GM18498 (cell line): ENCODE results near the gene BRSK2.
"Not testable (repeated sequence)": the region's sequence is repeated elsewhere in the genome, so short reads cannot be mapped to it uniquely, and the experiment has no call there.

ENCODE experiments used
- ATAC-seq: cut with Tn5 transposase; IDR thresholded peaks from one replicate; pipeline ENCODE4 v1.9.1; 2021; ENCODE audit warnings: mild to moderate bottlenecking, moderate library complexity; ENCODE audit not compliant: unreplicated experiment

BRSK2 gene

DNA sequence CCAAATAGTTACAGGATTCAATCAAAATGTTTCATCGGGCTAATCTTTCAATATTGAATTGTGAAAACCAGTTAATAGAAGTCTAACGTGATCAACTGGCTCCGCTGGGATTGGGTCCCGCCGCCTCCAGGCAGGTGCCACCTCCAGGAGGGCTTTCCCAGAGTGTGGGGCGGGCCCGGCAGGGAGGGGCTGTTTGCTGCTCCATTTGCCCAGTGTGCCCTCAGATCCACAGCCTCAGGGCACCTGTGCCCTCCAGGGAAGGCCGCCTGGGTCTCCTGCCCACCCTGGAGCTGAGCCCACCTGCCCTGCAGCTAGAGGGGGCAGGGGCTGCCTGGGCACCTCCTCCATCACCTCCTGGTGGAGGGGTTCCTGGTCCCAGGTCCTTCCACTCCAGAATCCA lies 17.9 kb downstream of the BRSK2 start:
- ATAC-seq = no peak

DNA sequence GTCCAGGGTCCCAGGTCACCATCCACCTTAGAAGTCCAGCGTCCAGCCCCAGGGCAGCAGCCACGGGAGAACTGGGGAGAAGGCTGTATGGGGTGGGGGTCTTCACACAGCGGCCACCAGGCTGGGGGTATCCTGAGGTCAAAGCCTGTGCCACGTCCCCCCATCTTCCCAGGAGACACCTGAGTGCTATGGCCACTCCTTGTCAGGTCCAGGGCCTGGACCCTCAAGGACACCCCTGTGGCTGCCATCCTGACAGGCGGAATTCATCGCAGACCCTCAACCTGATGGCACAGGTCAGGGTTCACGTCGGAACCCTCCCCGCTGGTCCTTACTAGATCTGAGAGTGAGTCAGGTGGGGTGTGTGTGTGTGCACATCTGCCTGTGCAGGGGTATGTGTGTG lies 18.6 kb downstream of the BRSK2 start:
- no peak for ATAC-seq

DNA sequence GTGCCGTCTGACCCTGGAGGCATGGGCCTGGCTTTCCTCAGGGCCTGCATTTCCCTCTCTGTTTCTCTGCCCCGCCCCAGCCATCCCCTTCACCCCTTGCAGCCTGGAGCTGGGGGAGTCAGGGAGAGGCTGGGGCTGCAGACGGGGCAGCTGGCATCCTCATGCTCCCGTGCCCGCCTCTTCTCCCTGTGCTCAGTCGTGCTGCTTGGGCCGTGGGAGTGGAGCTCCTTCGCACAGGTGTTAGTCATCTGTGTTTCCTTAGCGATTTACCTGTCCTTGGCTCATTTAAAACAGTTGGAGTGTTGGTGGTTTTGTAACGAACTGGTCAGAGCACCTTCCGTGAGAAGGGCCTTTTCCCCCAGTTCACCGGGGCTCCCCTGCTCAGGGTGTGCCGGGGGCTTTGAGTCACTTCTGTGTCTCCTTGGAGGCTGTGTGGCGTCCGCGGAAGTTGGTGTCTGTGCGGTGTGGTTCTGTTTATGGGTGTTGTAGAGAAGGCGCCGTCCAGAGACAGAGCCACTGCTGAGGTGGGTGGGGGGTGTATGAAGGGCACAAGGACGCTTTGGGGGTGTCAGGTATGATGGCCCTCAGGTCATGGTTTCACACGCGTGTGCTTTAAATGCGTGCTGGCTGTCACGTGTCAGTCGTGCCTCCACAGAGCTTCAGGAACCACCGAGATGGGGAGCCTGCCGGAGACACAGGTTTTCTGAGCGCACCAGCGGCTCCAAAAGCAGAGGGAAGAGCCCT lies 19.5 kb downstream of the BRSK2 start:
- no peak for ATAC-seq

DNA sequence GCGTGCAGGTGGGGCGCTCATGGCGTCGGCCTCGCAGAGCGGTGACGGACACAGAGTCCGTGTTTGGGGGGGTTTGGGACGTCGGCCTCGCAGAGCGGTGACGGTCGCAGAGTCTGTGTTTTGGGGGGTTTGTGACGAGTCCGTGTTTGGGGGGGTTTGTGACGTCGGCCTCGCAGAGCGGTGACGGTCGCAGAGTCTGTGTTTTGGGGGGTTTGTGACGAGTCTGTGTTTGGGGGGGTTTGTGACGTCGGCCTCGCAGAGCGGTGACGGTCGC lies 20.1 kb downstream of the BRSK2 start:
- not testable (repeated sequence) for ATAC-seq

DNA sequence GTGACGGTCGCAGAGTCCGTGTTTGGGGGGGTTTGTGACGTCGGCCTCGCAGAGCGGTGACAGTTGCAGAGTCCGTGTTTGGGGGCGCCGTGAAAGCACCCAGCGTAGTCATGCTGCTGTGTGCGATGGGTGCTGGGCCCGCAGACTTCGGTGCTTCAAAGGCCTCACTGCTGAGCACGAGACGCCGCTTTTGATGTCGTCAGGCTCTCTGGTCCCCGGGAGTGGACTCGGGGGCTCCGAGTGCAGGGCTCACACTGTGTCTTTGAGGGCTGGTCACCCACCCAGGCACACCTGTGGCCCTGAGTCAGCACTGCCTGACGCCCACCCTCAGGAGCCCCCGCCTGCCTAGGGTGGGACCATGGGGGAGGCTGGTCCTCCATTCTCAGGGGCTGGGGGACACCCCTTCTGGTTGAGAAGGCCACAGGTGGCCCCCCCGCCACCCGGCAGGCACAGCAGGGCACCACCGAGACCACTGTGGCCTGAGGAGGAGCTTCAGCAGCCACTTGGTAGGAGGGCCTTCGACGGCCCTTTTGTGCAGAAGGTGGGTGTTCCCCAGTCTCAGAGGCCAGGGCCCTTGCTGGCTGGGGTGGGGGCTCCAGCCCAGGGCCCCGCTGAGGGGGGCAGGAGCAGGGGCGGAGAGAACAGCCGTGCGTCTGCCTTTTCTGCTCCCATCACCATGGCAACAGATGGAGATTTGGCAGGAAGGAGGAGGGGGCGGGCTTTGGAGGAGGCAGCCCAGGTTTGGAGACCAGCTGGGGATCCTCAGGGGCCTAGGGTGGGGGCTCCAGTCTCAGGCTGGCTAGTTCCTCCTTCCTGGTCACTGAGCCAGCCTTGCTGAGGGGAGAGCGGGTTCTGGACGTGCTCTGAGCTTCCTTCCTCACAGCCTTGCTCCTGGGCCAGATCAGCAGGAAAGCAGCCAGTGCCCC lies 20.9 kb downstream of the BRSK2 start:
- no peak for ATAC-seq

DNA sequence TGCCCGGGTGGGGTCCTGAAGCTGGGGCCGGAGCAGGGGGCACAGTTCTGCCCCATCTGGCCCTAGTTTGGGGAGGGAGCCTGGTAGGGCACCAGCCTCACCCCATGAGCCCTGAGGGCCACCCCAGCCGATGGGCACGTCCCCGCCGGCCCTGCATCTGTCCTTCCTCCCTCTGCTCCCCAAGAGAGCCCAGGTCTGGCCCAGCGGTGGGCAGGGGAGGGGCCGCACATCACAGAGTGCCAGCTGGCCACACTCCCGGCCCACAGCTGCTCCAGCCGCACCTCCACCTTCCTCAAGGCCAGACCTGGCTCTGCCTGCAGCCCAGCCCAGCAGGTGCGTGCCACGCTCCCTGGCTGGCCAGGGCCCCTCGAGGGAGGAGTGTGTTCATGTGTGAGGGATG lies 21.6 kb downstream of the BRSK2 start:
- no peak for ATAC-seq

DNA sequence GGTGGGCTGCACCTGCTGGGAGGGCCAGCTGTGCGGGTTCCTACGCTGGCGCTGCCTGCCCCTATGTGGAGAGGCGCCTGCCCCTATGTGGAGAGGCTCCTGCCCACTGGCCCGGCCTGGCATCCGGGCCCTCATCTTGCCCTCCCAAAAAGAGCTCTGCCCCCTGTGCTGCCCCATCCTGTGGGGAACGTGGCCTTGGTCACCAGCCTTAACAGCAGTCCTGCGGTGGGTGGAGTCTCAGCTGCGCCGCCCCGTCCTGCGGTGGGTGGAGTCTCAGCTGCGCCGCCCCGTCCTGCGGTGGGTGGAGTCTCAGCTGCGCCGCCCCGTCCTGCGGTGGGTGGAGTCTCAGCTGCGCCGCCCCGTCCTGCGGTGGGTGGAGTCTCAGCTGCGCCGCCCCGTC lies 22.0 kb downstream of the BRSK2 start:
- not testable (repeated sequence) for ATAC-seq

DNA sequence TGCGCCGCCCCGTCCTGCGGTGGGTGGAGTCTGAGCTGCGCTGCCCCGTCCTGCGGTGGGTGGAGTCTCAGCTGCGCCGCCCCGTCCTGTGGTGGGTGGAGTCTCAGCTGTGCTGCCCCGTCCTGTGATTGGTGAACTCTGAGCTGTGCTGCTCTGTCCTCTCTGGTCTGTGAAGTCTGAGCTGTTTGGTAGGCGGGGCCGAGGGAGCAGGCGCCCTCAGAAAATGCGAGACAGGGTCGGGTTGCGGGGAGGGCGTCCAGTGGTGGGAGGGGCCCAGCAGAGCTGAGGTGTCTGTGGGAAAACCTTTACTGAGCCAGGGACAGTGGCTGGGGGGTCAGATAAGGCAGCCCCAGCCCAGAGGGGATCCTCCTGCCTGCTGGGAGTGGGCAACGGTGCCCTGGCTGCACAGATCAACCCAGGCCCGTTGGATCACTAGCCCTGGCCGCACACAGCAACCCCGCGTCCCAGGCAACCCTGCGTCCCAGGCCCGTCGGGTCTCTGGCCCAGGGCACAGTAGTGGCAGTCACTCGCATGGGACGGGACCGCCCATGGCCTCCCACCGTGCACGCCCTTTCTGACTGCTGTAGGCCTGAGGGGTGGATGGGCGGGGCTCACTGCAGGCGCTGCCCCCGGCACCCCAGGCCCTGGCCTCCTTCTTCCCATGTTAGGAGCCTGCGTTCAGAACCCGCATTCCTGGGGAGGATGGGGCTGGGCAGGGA lies 22.8 kb downstream of the BRSK2 start:
- ATAC-seq = no peak

DNA sequence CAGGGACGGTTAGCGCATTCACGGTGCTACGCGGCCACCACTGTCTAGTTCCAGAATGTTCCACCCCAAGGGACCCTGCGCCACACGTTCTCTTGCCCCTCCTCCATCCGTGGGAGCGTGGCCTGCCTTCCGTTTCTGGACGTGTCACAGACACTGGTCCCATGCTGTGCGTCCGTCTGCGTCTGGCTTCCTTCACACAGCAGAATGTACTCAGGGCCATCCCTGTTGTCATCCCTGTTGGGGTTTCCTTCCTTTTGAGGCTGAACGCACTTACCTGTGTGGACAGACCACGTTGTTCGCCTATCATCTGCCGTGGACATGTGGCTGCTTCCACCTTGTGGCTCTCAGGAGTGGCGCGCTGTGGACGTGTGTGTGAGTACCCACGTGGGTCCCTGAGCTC lies 24.9 kb downstream of the BRSK2 start:
- ATAC-seq = no peak

DNA sequence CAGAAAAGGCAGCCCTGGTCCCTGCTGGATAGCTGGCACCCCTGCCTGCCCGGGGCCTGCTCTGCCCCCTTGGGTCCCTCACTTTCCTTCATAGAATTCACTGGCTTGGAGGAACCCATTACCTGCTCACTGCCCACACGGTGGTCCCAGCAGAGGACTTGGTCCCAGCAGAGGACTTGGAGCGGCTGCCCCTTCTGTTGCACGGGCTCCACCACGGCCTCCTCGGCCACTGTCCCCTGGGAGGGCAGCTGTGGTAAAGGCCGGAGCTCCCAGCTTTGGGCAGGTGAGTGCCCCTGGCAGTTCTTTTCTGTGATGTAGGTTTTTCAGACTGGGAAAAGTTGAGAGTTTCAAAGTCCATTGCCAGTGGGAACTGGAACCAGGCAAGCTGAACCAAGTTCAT lies 25.9 kb downstream of the BRSK2 start:
- no peak for ATAC-seq

DNA sequence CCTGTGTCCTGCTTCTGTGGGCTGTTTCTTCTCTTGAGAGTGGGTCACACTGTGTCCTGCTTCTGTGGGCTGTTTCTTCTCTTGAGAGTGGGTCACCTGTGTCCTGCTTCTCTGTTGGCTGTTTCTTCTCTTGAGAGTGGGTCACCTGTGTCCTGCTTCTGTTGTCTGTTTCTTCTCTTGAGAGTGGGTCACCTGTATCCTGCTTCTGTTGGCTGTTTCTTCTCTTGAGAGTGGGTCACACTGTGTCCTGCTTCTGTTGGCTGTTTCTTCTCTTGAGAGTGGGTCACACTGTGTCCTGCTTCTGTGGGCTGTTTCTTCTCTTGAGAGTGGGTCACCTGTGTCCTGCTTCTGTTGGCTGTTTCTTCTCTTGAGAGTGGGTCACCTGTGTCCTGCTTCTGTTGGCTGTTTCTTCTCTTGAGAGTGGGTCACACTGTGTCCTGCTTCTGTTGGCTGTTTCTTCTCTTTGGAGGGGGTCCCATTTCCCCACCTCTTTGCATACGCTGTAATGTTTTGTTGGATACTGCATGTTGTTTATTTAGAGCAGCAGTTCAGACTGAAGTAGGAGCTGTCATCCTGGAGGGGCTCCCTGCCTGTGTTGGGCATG lies 28.6 kb downstream of the BRSK2 start:
- not testable (repeated sequence) for ATAC-seq

DNA sequence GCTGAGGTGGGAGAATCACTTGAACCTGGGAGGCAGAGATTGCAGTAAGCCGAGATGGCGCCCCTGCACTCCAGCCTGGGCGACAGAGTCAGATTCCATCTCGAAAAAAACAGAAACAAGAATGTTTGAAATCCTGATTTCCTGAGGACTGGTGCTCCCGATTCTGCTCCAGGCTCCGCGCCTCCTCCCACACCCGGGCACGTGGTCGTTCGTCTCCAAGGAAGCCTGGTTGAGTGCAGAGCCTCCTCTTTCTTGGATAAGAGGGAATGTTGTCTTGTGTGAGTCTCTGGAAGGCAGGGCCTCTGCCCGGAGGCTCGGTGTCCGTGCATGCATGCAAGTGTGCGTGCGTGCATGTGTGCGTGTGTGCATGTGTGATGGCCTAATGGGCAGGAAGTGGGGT lies 30.1 kb downstream of the BRSK2 start:
- ATAC-seq = no peak

DNA sequence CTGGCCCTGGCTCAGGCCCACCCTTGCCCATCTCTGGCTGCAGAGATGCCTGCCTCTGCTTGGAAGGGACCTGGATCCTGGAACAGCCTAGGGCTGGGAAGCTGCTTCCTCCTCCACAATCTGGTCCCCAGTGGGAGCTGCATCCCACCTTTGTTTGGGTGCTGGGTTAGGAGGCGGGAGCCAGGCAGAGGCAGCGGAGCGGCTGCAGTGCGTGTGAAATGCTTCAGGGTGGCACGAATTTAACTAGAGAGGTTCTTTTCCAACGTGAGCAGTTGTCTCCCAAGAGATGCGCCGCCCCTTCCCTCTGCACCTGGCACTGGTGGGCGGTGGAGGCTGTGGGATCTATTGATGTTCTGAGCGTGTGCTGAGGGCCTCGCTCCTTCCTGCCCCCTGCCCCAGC lies 31.6 kb downstream of the BRSK2 start:
- ATAC-seq = no peak

DNA sequence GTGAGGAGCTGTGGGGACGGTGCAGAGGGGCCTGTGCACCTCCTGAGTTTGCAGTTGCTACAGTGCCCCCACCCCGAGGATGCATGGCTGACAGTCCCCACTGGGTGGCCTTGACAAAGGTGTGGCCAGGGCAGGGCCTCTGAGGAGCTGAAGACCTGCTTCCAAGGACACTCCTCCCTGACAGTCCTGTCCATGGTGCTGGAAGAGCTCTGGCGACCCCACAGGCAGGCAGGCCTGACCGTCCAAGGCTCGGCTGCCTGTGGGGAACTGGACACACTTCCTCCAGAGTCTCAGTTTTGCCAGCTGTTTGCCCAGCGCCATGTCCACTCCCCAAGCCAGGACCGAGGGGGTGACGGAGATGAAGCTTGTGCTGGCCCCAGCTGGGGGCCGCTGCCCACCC lies 32.7 kb downstream of the BRSK2 start:
- ATAC-seq = no peak

DNA sequence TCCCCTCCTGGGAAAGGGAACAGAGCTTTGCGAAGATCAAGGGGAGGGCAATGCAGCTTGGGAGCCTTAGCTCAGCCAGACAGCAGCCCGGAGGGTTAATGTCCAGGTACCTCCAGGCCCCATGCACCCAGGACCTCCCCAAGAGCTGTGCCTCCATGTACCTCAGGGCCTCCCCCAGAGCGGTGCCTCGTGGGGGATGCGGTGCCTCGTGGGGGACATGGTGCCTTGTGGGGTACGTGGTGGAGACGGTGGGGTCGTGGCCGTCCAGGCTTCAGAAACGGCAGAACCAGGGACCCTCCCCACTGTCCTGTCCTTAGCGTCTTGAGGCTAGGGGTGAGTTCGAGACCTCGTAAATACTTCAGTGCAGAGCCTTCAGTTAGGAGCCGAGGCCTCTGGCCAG lies 33.2 kb downstream of the BRSK2 start:
- ATAC-seq = no peak

DNA sequence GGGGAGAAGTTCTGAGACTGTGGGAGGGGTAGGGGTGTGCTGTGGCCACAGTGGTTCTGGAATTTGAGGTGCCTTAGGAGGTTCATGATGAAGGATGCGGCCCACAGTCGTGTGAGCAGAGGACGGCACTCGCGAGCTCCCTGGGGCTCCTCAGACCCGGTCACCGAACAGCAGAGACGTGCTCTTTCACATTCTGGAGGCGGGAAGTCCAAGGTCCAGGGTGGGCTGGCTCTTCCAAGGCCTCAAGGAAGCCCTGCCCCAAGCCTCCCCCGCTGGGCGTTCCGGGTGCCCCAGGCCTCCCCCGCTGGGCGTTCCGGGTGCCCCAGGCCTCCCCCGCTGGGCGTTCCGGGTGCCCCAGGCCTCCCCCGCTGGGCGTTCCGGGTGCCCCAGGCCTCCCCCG lies 33.7 kb downstream of the BRSK2 start:
- not testable (repeated sequence) for ATAC-seq

DNA sequence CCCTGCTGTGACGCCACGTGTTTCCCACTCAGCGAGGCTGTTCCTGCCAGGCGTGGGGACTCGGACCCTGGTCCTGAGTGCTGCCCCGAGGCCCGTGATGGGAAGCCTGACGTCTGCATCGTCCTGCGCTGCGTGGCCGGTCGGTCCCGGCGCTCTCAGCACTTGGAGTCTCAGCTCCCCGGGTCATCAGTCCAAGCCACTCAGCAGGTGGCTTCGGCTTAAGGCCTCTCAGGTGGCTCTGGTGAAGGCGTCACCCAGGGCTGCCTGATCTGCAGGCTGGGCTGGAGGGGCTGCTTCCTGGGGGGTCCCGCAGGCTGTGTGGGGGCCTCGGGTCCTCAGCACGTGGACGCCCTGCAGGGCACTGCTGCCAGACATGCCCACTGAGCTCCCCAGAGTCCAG lies 35.3 kb downstream of the BRSK2 start:
- ATAC-seq = no peak

DNA sequence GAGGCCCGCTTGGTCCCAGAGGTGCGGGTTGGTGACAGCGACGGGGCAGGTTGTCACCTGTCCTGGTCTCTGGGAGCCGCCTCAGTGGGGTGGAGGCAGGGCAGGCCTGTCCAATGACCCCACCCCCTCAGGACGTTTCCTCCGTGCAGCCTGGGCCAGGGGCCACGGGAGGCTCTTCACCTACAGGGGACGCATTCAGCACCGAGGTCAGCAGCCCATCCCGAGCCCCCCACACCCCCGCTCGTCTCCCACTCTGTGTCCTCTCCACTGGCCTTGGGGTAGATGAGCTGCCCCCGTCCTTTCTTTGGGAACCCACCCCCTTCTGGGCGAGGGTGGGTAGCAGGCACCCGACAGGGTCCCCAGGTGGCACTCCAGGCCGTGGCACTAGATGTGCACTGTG lies 35.7 kb downstream of the BRSK2 start:
- ATAC-seq = no peak

DNA sequence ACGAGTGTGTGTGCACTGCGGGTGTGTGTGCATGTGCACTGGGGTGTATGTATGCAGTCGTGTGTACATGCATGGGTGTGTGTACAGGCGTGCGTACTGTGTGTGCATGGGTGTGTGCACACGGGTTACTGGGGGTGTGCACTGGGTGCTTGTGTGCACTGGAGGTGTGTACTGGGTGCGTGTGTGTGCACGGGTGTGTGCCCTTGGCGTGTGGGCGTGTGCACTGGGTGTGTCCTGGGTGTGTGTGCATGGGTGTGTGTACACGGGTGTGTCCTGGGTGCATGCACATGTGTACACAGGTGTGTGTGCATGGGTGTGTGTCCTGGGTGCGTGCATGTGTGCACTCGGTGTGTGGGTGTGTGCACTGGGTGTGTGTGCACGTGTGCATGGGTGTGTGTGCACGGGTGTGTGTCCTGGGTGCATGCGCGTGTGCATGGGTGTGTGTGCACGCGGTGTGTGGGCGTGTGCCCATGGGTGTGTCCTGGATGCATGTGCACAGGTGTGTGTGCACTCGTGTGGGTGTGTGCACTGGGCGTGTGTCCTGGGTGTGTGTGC lies 39.1 kb downstream of the BRSK2 start:
- no peak for ATAC-seq

DNA sequence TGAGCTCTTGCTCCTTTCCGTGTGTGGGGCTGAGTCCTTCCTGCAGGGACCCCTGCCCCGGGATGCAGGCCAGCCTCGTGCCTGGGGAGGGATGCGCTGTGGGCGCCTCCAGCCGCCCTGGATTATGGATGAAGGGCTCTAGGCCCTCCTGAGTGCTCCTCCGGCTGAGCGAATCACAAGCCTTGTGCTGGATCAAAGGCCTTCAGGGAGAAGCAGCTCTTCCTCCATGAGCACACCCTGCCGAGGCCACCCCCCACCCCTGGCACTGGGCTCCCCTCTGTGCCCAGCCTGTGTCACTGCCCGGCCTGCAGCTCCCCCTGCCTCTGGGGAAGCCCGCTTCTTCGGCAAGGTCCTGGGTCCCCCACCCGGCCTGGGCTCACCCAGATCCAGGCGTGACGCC lies 43.8 kb downstream of the BRSK2 start:
- ATAC-seq = no peak

DNA sequence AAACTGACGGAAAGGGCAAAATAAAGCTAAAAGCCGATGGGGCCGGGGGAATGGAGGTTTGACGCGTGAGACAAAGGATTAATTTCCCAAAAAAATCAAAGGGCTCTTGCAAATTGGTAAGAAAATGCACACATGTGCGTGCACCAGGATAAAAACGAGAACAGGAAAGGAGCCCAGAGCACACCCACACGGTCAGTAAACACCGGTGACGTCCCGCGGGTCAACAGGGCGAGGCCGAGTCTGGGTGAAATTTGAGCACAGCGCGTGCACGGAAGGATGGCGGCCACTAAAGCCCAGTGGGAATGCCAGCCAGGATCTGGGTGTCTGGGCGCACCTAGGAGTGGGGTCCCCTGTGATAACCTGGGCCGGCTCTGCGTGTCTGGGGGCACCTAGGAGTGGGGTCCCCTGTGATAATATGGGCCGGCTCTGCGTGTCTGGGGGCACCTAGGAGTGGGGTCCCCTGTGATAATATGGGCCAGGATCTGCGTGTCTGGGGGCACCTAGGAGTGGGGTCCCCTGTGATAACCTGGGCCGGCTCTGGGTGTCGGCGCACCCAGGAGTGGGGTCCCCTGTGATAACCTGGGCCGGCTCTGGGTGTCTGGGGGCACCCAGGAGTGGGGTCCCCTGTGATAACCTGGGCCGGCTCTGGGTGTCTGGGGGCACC lies 44.4 kb downstream of the BRSK2 start:
- ATAC-seq = no peak
